Mesothelial cell of epicardium (in vitro differentiated cells): Measurements from ENCODE around the gene PPFIA4. TPM values are rescaled to one million over a fixed set of nuclear protein-coding genes. Genes with fewer than 3 reads are reported as not detected.

Source experiments
- DNase-seq, 2 experiments: peaks; one replicate each; pipeline ENCODE4 v3.0.0; 2021; ENCODE audit warnings: low spot score in 2 of 2; ENCODE audit not compliant: unreplicated experiment in 2 of 2
- H3K27ac Mint-ChIP-seq: 2 replicates; pipeline ENCODE4 v1.8.0; 2021; ENCODE audit warnings: mixed read lengths
- H3K27me3 Mint-ChIP-seq: 2 replicates; pipeline ENCODE4 v1.8.0; 2021; ENCODE audit warnings: low read depth, mixed read lengths
- H3K36me3 Mint-ChIP-seq: 2 replicates; pipeline ENCODE4 v1.8.0; 2021; ENCODE audit warnings: mixed read lengths
- H3K4me1 Mint-ChIP-seq: 2 replicates; pipeline ENCODE4 v1.8.0; 2021; ENCODE audit warnings: mixed read lengths
- H3K4me3 Mint-ChIP-seq: 2 replicates; pipeline ENCODE4 v1.8.0; 2021; ENCODE audit warnings: mild to moderate bottlenecking, moderate library complexity, mixed read lengths
- H3K9me3 Mint-ChIP-seq: 2 replicates; pipeline ENCODE4 v1.8.0; 2021; ENCODE audit warnings: mixed read lengths
- total RNA-seq: library from RNA; stranded (reverse); gene quantifications from 3 replicates; pipeline ENCODE4 v1.2.1, GENCODE V29; 2021
- TF ChIP-seq, protein P1 (sequence below): fragments of 200-600 bp; sonication (generic); IDR thresholded peaks from one replicate; pipeline ENCODE4 v1.5.0; 2021; ENCODE audit warnings: antibody characterized with exemption; ENCODE audit not compliant: unreplicated experiment

The PPFIA4 gene
- total RNA-seq, 1 donor from 2014 or later, result 35.3 TPM

DNA sequence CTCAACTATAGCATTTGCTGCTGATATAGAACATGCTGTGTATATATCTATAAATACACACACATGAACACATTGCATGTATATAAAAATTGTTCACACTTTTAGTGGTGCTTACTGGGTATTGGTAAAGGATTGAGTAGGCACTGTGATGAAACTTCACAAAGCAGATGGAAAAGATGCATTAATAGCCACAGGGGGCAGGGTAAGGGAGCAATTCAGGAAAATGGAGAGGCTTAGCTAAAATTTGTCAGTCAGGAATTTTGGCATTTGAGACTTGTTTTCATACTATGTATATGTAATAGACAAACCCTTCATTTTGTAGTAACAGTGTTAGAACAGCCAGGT, 633 bp upstream of the PPFIA4 start:
- peak overlapping the region; percentile 82 for H3K27ac Mint-ChIP-seq
- DNase-seq, result no peak
- TF ChIP-seq, protein P1, sequence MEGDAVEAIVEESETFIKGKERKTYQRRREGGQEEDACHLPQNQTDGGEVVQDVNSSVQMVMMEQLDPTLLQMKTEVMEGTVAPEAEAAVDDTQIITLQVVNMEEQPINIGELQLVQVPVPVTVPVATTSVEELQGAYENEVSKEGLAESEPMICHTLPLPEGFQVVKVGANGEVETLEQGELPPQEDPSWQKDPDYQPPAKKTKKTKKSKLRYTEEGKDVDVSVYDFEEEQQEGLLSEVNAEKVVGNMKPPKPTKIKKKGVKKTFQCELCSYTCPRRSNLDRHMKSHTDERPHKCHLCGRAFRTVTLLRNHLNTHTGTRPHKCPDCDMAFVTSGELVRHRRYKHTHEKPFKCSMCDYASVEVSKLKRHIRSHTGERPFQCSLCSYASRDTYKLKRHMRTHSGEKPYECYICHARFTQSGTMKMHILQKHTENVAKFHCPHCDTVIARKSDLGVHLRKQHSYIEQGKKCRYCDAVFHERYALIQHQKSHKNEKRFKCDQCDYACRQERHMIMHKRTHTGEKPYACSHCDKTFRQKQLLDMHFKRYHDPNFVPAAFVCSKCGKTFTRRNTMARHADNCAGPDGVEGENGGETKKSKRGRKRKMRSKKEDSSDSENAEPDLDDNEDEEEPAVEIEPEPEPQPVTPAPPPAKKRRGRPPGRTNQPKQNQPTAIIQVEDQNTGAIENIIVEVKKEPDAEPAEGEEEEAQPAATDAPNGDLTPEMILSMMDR, result no peak
- H3K36me3 Mint-ChIP-seq, result peaks cover 8% of the 10 kb centered on the region
- H3K9me3 Mint-ChIP-seq, result no peaks in the 10 kb centered on the region
- peaks cover 19% of the 10 kb centered on the region for H3K27me3 Mint-ChIP-seq
- peaks cover 18% of the 10 kb centered on the region for H3K4me1 Mint-ChIP-seq
- H3K4me3 Mint-ChIP-seq, result peak overlapping the region; percentile 52

DNA sequence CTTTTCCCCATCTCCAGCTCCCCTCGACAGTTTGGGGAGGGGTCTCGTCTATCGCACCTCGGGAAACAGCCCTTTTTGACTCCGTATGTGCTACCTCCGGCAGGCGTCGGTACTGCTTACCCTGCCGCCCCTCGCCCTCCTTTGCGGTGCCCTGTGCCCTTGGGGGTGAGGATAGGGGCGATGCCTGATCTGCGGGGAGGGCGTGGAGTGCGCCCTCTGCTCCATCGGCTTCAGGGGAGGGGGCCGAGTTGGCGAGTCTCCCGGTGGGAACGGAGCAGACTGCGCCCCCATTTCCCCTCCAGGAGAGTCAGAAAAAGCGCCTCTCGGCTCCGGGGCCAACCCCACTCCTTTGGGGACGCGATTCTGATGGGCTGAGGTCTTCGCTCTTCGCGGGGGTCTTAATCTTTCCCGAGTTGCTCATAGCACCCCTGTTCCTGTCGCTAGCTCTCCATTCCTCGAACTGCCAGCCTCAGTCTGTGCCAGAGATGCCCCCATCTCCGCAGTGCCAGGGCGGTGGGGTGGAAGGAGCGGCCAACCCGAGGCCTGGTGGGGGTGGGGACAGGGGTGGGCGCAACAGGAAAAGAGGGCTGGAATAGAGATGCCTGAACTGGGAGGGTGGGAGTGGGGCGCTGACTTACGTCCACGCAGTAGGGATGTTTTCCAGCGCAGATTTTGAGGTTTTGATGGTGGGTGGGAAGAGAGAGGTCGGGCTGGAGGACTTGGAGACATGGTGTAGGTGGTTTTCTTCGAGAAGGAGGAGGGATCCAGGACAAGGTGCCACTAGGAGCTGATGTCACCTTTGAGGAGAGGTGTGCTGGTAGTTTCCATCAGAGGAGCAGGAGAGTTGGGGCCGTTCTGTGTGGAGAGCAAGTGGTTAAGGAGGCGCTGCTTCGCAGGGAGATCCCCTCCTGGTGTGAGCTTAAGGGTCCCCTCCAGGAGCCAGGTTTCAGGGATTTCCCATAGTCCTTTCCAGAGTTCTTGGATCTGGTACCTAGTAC, 674 bp downstream of the PPFIA4 start:
- H3K9me3 Mint-ChIP-seq, result no peaks in the 10 kb centered on the region
- H3K27ac Mint-ChIP-seq, result no peak overlapping the region
- H3K27me3 Mint-ChIP-seq, result peaks cover 19% of the 10 kb centered on the region
- H3K36me3 Mint-ChIP-seq, result peaks cover 4% of the 10 kb centered on the region
- peaks cover 20% of the 10 kb centered on the region for H3K4me1 Mint-ChIP-seq
- TF ChIP-seq, protein P1, result no peak
- peak overlapping the region; percentile 72 for H3K4me3 Mint-ChIP-seq
- no peak for DNase-seq

DNA sequence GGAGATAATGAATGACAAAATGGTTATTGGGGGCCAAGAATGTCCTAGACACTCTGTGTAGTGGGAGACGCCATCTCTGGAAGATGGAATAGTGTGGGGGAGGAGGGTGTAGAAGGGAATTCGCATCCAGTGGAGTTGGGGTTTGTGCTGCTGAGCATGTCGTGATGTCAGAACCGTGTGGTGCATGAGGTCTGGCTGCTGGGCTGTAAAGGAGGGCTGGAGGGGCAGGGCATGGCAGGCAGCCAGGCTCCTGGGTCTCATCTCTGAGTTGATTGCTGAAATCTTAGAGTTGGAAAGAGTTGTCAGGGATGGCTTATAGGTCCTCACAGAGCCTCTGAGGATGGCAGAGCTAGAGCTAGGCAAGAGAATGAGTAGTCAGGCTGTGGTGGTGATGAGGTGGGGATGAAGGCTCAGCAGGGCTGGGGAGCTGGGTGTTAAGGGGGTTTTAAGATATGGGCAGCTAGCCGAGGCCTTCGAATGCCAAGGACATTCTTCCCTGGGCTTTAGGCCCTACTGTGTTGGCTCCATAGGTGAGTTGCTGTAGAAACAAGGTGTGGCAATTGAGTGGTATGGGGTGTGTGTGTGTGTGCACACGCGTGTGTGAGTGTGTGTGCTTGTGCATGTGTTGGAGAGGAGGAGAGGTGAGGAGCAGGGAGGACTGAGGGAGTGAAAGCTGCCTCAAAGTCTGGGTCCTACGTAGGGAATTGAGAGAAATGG, 1.9 kb downstream of the PPFIA4 start:
- peaks cover 19% of the 10 kb centered on the region for H3K27me3 Mint-ChIP-seq
- H3K27ac Mint-ChIP-seq, result no peak overlapping the region
- H3K4me3 Mint-ChIP-seq, result peak overlapping the region; percentile 72
- H3K4me1 Mint-ChIP-seq, result peaks cover 20% of the 10 kb centered on the region
- H3K36me3 Mint-ChIP-seq, result no peaks in the 10 kb centered on the region
- TF ChIP-seq, protein P1, result no peak
- H3K9me3 Mint-ChIP-seq, result no peaks in the 10 kb centered on the region
- no peak for DNase-seq

DNA sequence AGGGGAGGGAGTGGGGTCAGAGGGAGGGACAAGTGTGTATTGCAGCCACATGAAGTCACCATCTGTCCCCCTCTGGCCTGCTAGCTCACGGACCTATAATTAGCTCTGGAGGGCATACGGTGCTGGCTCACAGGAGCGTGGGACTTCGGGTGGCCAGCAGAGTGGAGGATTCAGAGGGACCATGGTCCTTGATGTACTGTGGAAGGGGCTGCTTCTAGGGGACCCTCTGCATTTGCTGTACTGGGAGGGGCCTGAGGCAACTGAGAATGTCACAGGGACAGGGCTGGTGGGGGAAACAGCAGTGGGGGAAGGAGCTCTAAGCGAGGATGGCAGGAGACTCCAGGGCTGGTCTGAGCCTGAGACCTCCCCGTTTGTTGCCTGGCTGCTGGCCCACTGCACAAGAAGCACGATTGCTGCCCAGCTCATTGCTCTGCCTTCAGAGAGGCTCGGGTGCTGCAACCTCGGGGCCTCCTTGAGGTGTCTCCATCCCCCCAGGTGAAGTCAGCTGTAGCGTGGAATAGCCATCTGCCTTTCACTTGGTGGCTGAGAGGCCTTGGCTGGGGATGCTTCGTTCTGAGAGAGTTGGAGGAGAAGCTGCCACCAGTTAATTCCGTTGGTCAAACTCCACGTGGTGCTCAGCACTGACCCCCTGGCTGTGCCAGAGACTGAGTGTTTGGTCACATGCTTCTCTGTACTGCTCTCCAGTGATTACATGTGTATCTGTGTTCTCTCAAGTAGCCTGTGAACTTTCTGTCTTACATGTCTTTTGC, 2.7 kb downstream of the PPFIA4 start:
- H3K4me1 Mint-ChIP-seq, result peaks cover 20% of the 10 kb centered on the region
- TF ChIP-seq, protein P1, result no peak
- H3K4me3 Mint-ChIP-seq, result no peak overlapping the region
- no peaks in the 10 kb centered on the region for H3K9me3 Mint-ChIP-seq
- no peak for DNase-seq
- no peaks in the 10 kb centered on the region for H3K36me3 Mint-ChIP-seq
- H3K27ac Mint-ChIP-seq, result no peak overlapping the region
- H3K27me3 Mint-ChIP-seq, result peaks cover 19% of the 10 kb centered on the region

- peaks cover 19% of the 10 kb centered on the region for H3K27me3 Mint-ChIP-seq
- peaks cover 22% of the 10 kb centered on the region for H3K4me1 Mint-ChIP-seq
- H3K4me3 Mint-ChIP-seq, result no peak overlapping the region
- no peaks in the 10 kb centered on the region for H3K9me3 Mint-ChIP-seq
- no peaks in the 10 kb centered on the region for H3K36me3 Mint-ChIP-seq
- TF ChIP-seq, protein P1, result peak; percentile 43
- no peak overlapping the region for H3K27ac Mint-ChIP-seq
- DNase-seq, result no peak
Observed at GRCh38 chr1:203031467-203031866, 5.2 kb downstream of the PPFIA4 start.
